Tibial artery (tissue), 4 donors: ENCODE results near the gene ZNF878.
A peak's percentile ranks its signal among the peaks of the same experiment; 100 is the strongest.

Source experiments
- DNase-seq, 2 donors: peaks; one replicate each; pipeline ENCODE4 v3.0.0-alpha.2; 2019
- H3K27ac ChIP-seq, 2 donors: fragments of 200-600 bp; sonication (generic) in 1 of 2; 1 replicate in 1 of 2; 2 replicates in 1 of 2; pipeline ENCODE4 v1.5.1; 2018 to 2019; ENCODE audit warnings: mild to moderate bottlenecking in 1 of 2
- H3K27me3 ChIP-seq, 2 donors: fragments of 200-600 bp; sonication (generic) in 1 of 2; one replicate each; pipeline versions ENCODE4 v1.5.1 to v1.6.0; 2016 to 2019
- H3K36me3 ChIP-seq, 3 donors: fragments of 200-600 bp; sonication (generic) in 2 of 3; one replicate each; pipeline ENCODE4 v1.5.1; 2016 to 2019; ENCODE audit warnings: mild to moderate bottlenecking in 2 of 3
- H3K4me1 ChIP-seq, 4 donors: fragments of 200-600 bp; sonication (generic) in 2 of 4; 1 replicate in 3 of 4; 2 replicates in 1 of 4; pipeline ENCODE4 v1.5.1; 2016 to 2019
- H3K4me3 ChIP-seq, 2 donors: fragments of 200-600 bp; sonication (generic) in 1 of 2; 1 replicate in 1 of 2; 2 replicates in 1 of 2; pipeline ENCODE4 v1.5.1; 2018 to 2019; ENCODE audit warnings: mild to moderate bottlenecking in 2 of 2
- H3K9me3 ChIP-seq, 3 donors: fragments of 200-600 bp; sonication (generic) in 1 of 3; one replicate each; pipeline ENCODE4 v1.5.1; 2016 to 2019
- intact Hi-C: fragments of 100-400 bp; cut with DNase I; formaldehyde crosslinking; loops from one replicate; pipeline ENCODE4 v1.15.0; 2023; ENCODE audit warnings: low total_unique reads
- TF ChIP-seq, protein P1 (sequence below), 2 experiments: fragments of 200-600 bp in 1 of 2; fragments of 450-650 bp in 1 of 2; IDR thresholded peaks; one replicate each; pipeline ENCODE4 v1.5.1; 2017 to 2019; ENCODE audit warnings: antibody characterized with exemption in 2 of 2, mild to moderate bottlenecking in 1 of 2, moderate library complexity in 1 of 2

Gene ZNF878

GRCh38 chr19:12043752-12044422 lies 8.9 kb downstream of the ZNF878 start:
- DNase-seq = no peak
- peaks cover 0 to 17% (median 13%) of the 10 kb centered on the region in 3 donors for H3K9me3 ChIP-seq
- H3K27me3 ChIP-seq = no peaks in the 10 kb centered on the region
- H3K4me1 ChIP-seq = no peaks in the 10 kb centered on the region
- no peak overlapping the region for H3K27ac ChIP-seq
- peaks cover 0 to 14% (median 0%) of the 10 kb centered on the region in 3 donors for H3K36me3 ChIP-seq
- intact Hi-C loops = no loop called here
- TF ChIP-seq, protein P1, sequence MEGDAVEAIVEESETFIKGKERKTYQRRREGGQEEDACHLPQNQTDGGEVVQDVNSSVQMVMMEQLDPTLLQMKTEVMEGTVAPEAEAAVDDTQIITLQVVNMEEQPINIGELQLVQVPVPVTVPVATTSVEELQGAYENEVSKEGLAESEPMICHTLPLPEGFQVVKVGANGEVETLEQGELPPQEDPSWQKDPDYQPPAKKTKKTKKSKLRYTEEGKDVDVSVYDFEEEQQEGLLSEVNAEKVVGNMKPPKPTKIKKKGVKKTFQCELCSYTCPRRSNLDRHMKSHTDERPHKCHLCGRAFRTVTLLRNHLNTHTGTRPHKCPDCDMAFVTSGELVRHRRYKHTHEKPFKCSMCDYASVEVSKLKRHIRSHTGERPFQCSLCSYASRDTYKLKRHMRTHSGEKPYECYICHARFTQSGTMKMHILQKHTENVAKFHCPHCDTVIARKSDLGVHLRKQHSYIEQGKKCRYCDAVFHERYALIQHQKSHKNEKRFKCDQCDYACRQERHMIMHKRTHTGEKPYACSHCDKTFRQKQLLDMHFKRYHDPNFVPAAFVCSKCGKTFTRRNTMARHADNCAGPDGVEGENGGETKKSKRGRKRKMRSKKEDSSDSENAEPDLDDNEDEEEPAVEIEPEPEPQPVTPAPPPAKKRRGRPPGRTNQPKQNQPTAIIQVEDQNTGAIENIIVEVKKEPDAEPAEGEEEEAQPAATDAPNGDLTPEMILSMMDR (IDR thresholded peaks at IDR 0.05) = no peak
- no peak overlapping the region for H3K4me3 ChIP-seq

GRCh38 chr19:12042893-12043292 lies 9.9 kb downstream of the ZNF878 start:
- no peak overlapping the region for H3K27ac ChIP-seq
- DNase-seq = no peak
- H3K4me1 ChIP-seq = no peaks in the 10 kb centered on the region
- intact Hi-C loops = no loop called here
- peaks cover 0 to 14% (median 0%) of the 10 kb centered on the region in 3 donors for H3K36me3 ChIP-seq
- peaks cover 0 to 17% (median 13%) of the 10 kb centered on the region in 3 donors for H3K9me3 ChIP-seq
- H3K4me3 ChIP-seq = no peak overlapping the region
- H3K27me3 ChIP-seq = no peaks in the 10 kb centered on the region
- TF ChIP-seq, protein P1 (IDR thresholded peaks at IDR 0.05) = no peak

GRCh38 chr19:12035220-12036172 lies 17.3 kb downstream of the ZNF878 start, which contains the start of gene ZNF433:
ZNF433 (minus strand) TSS chr19:12035679; CDS start chr19:12035539, 140 bp downstream.
- Histone ChIP-seq H3K4me1 (peaks cover 0 to 18% (median 7%) of the 10 kb centered on the region in 4 donors), H3K9me3 (no peaks in the 10 kb centered on the region), H3K27ac (peak within 1 kb of the TSS; percentile 94 to 97), H3K4me3 (peak within 1 kb of the TSS; percentile 83 to 98), H3K27me3 (no peaks in the 10 kb centered on the region), H3K36me3 (no peaks in the 10 kb centered on the region)
- DNase-seq = peak; percentile 97
- TF ChIP-seq, protein P1 (IDR thresholded peaks at IDR 0.05) = no peak
- intact Hi-C loops = no loop called here

GRCh38 chr19:12034620-12035019 lies 18.1 kb downstream of the ZNF878 start:
- TF ChIP-seq, protein P1 (IDR thresholded peaks at IDR 0.05) = no peak
- H3K9me3 ChIP-seq = no peaks in the 10 kb centered on the region
- no peak for DNase-seq
- peak overlapping the region; percentile 94 to 97 for H3K27ac ChIP-seq
- peaks cover 0 to 18% (median 7%) of the 10 kb centered on the region in 4 donors for H3K4me1 ChIP-seq
- H3K27me3 ChIP-seq = no peaks in the 10 kb centered on the region
- intact Hi-C loops = no loop called here
- H3K36me3 ChIP-seq = no peaks in the 10 kb centered on the region
- peak overlapping the region; percentile 83 to 98 for H3K4me3 ChIP-seq

DNA sequence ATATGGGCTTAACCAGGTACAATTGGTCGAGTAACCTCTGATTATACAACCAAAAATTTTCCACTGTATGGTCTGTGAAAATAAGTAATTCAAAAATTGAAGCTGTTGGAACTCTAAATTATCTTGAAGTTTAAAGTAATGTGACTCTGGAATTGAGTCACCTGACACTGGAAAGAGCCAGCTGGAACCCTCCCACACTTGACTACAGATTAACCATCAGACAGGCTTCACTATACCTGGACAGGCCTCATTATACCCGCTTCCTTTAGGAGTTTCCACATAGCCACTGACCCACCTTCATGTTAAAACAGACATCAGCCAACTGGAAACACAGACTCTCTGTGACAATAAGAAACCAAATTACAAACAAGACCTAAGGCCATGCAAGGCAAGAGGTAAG lies 18.6 kb downstream of the ZNF878 start:
- H3K4me1 ChIP-seq = peaks cover 0 to 18% (median 7%) of the 10 kb centered on the region in 4 donors
- intact Hi-C loops = no loop called here
- H3K9me3 ChIP-seq = no peaks in the 10 kb centered on the region
- peaks cover 0 to under 1% (median 0%) of the 10 kb centered on the region in 3 donors for H3K36me3 ChIP-seq
- peak overlapping the region in 1 of 2 donors; percentile 94 for H3K27ac ChIP-seq
- DNase-seq = no peak
- H3K27me3 ChIP-seq = no peaks in the 10 kb centered on the region
- H3K4me3 ChIP-seq = peak overlapping the region; percentile 83 to 98
- TF ChIP-seq, protein P1 (IDR thresholded peaks at IDR 0.05) = no peak
